HCT116 (cell line): Measurements from ENCODE around the gene ACP1. TPM values are rescaled to one million over a fixed set of nuclear protein-coding genes. Genes with fewer than 3 reads are reported as not detected.

Experiments used
- ATAC-seq: fragments of 200-7000 bp; cut with Tn5 transposase; 2 replicates; pipeline ENCODE4 v1.9.1; 2020; ENCODE audit warnings: mild to moderate bottlenecking, moderate library complexity
- BruUV-seq: library from RNA; stranded (reverse); fragments of 400-500 nt; replicated peaks from 2 replicates; lab custom pipeline; 2021; lab: Mats Ljungman, UMichigan
- CTCF ChIA-PET: fragments of 300-600 bp; sonication (Branson Sonifier 250); formaldehyde crosslinking; loops from one replicate; lab custom pipeline; 2021; ENCODE audit warnings: antibody characterized with exemption; lab: Charles Lee
- POLR2A ChIA-PET: fragments of 300-600, 350-600 bp; sonication (Branson Sonifier 250); formaldehyde crosslinking; loops from one replicate; lab custom pipeline; 2021; ENCODE audit warnings: antibody characterized with exemption; lab: Charles Lee
- RAD21 ChIA-PET, 2 experiments: fragments of 300-600 bp; sonication (Branson Sonifier 250); formaldehyde crosslinking; loops; one replicate each; lab custom pipeline; 2023; ENCODE audit warnings: low total read pairs in 2 of 2; ENCODE audit not compliant: uncharacterized antibody in 2 of 2, unreplicated experiment in 2 of 2, low non-redundant PET in 1 of 2; lab: Charles Lee
- DNase-seq: peaks from one replicate; pipeline ENCODE4 v3.0.0-alpha.2; 2010; ENCODE audit warnings: low read depth, low spot score
- H2AFZ ChIP-seq: fragments of 200-600 bp; shearing (Covaris generic), sonication (generic); 2 replicates; pipeline ENCODE4 v1.6.1; 2017; ENCODE audit warnings: low read depth, mixed run types, mixed read lengths, antibody characterized with exemption, low read length; ENCODE audit not compliant: poor library complexity, severe bottlenecking
- H3K27ac ChIP-seq: 2 replicates; pipeline ENCODE4 v1.5.1; 2012; ENCODE audit warnings: low read depth, low read length
- H3K27me3 ChIP-seq: fragments of 200-600 bp; sonication (generic); 2 replicates; pipeline ENCODE4 v1.6.1; 2016; ENCODE audit warnings: mixed run types, low read length, mixed read lengths; ENCODE audit not compliant: insufficient read depth
- H3K36me3 ChIP-seq, 2 experiments: fragments of 200-500 bp in 1 of 2; fragments of 200-600 bp in 1 of 2; sonication (Bioruptor generic) in 1 of 2; sonication (generic) in 1 of 2; 2 replicates each; pipeline versions ENCODE4 v1.5.1 to v1.6.1; 2014 to 2016; ENCODE audit warnings: low read length in 2 of 2, inconsistent platforms in 1 of 2, mixed read lengths in 1 of 2, mixed run types in 1 of 2; ENCODE audit not compliant: insufficient read depth in 2 of 2, control insufficient read depth in 1 of 2
- H3K4me1 ChIP-seq, 2 experiments: fragments of 200-600 bp in 1 of 2; sonication (generic) in 1 of 2; 2 replicates each; pipeline versions ENCODE4 v1.5.1 to v1.6.1; 2012 to 2017; ENCODE audit warnings: low read length in 2 of 2, inconsistent platforms in 1 of 2, mild to moderate bottlenecking in 1 of 2, mixed read lengths in 1 of 2, mixed run types in 1 of 2, moderate library complexity in 1 of 2; ENCODE audit not compliant: insufficient read depth in 2 of 2, control insufficient read depth in 1 of 2
- H3K4me2 ChIP-seq: fragments of 200-600 bp; sonication (generic); 2 replicates; pipeline ENCODE4 v1.6.1; 2017; ENCODE audit warnings: mixed run types, low read length, mixed read lengths
- H3K4me3 ChIP-seq, 2 experiments: fragments of 200-600 bp in 1 of 2; sonication (generic) in 1 of 2; replicated peaks in 1 of 2; 2 replicates each; pipeline ENCODE4 v1.5.1; 2011 to 2016; ENCODE audit warnings: low read length in 2 of 2, control low read depth in 1 of 2, low read depth in 1 of 2, mild to moderate bottlenecking in 1 of 2, mixed read lengths in 1 of 2, mixed run types in 1 of 2
- H3K79me2 ChIP-seq: fragments of 200-600 bp; sonication (generic); 2 replicates; pipeline ENCODE4 v1.6.1; 2017; ENCODE audit warnings: mild to moderate bottlenecking, mixed run types, low read length, moderate library complexity, mixed read lengths; ENCODE audit not compliant: insufficient read depth
- H3K9ac ChIP-seq: fragments of 200-600 bp; sonication (generic); 2 replicates; pipeline ENCODE4 v1.6.1; 2016; ENCODE audit warnings: low read length, mixed read lengths
- H3K9me2 ChIP-seq: fragments of 200-600 bp; sonication (generic), shearing (Covaris generic); 2 replicates; pipeline ENCODE4 v1.6.1; 2017; ENCODE audit warnings: mixed run types, mild to moderate bottlenecking, moderate library complexity; ENCODE audit not compliant: insufficient read depth
- H3K9me3 ChIP-seq, 2 experiments: fragments of 200-500 bp in 1 of 2; fragments of 200-600 bp in 1 of 2; sonication (Bioruptor generic) in 1 of 2; sonication (generic) in 1 of 2; 2 replicates each; pipeline ENCODE4 v1.6.1; 2014 to 2017; ENCODE audit warnings: low read length in 2 of 2, mixed read lengths in 2 of 2, inconsistent platforms in 1 of 2, low read depth in 1 of 2, mild to moderate bottlenecking in 1 of 2, mixed run types in 1 of 2, moderate library complexity in 1 of 2; ENCODE audit not compliant: control insufficient read depth in 1 of 2, insufficient read depth in 1 of 2
- H4K20me1 ChIP-seq: fragments of 200-600 bp; sonication (generic), shearing (Covaris generic); 2 replicates; pipeline ENCODE4 v1.6.1; 2017; ENCODE audit warnings: mixed run types, mild to moderate bottlenecking, moderate library complexity; ENCODE audit not compliant: insufficient read depth
- ATF3 ChIP-seq: IDR thresholded peaks from 2 replicates; pipeline ENCODE4 v1.6.1; 2012
- CBX3 ChIP-seq: IDR thresholded peaks from 2 replicates; pipeline ENCODE4 v1.6.1; 2012; ENCODE audit warnings: low read depth
- EZH2 ChIP-seq: fragments of 200-600 bp; sonication (generic); IDR thresholded peaks from 2 replicates; pipeline ENCODE4 v1.6.1; 2017; ENCODE audit warnings: antibody characterized with exemption, mixed run types
- POLR2A ChIP-seq: IDR thresholded peaks from 2 replicates; pipeline ENCODE4 v1.7.0; 2011; ENCODE audit warnings: borderline replicate concordance; ENCODE audit not compliant: insufficient read depth, insufficient read length; ENCODE audit errors: extremely low read depth
- intact Hi-C: fragments of 100-400 bp; cut with micrococcal nuclease; formaldehyde crosslinking; loops from 2 replicates; pipeline ENCODE4 v1.10.0; 2022
- total RNA-seq: library from RNA; stranded (reverse); gene quantifications from one replicate; pipeline ENCODE4 v1.2.1, GENCODE V29; 2021; ENCODE audit not compliant: unreplicated experiment
- TF ChIP-seq, protein P1 (sequence below): IDR thresholded peaks from 2 replicates; pipeline ENCODE4 v1.6.1; 2012
- TF ChIP-seq, protein P2 (sequence below): IDR thresholded peaks from 2 replicates; pipeline ENCODE4 v1.6.1; 2011; ENCODE audit warnings: mild to moderate bottlenecking, low read length, moderate library complexity; ENCODE audit not compliant: insufficient replicate concordance; ENCODE audit errors: extremely low read depth

ACP1 gene
- total RNA-seq, 1 experiment from 2014 or later, result 113 TPM

- CTCF ChIA-PET, result no interaction called here
- no peaks in the 10 kb centered on the region for H3K9me2 ChIP-seq
- no peak for TF ChIP-seq CBX3
- TF ChIP-seq, protein P1, sequence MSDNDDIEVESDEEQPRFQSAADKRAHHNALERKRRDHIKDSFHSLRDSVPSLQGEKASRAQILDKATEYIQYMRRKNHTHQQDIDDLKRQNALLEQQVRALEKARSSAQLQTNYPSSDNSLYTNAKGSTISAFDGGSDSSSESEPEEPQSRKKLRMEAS, result no peak
- TF ChIP-seq POLR2A, result no peak
- no peak for TF ChIP-seq ATF3
- TF ChIP-seq, protein P2, sequence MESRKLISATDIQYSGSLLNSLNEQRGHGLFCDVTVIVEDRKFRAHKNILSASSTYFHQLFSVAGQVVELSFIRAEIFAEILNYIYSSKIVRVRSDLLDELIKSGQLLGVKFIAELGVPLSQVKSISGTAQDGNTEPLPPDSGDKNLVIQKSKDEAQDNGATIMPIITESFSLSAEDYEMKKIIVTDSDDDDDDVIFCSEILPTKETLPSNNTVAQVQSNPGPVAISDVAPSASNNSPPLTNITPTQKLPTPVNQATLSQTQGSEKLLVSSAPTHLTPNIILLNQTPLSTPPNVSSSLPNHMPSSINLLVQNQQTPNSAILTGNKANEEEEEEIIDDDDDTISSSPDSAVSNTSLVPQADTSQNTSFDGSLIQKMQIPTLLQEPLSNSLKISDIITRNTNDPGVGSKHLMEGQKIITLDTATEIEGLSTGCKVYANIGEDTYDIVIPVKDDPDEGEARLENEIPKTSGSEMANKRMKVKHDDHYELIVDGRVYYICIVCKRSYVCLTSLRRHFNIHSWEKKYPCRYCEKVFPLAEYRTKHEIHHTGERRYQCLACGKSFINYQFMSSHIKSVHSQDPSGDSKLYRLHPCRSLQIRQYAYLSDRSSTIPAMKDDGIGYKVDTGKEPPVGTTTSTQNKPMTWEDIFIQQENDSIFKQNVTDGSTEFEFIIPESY, result no peak
- no peak for TF ChIP-seq EZH2
- TF ChIP-seq, all 23 proteins: peak for 0
- ATAC-seq, result no peak
- Histone ChIP-seq H4K20me1 (no peaks in the 10 kb centered on the region), H3K4me3 (no peak overlapping the region), H3K4me2 (no peak overlapping the region), H3K9me3 (no peaks in the 10 kb centered on the region), H3K4me1 (no peaks in the 10 kb centered on the region), H3K27ac (no peak overlapping the region), H3K79me2 (no peaks in the 10 kb centered on the region), H3K27me3 (no peaks in the 10 kb centered on the region), H2AFZ (no peak overlapping the region), H3K9ac (no peak overlapping the region), H3K36me3 (no peaks in the 10 kb centered on the region)
- intact Hi-C loops, result no loop called here
- BruUV-seq, result no TSS peak
- RAD21 ChIA-PET, result no interaction called here
- POLR2A ChIA-PET, result no interaction called here
- no peak for DNase-seq
These were observed 22.7 kb downstream of the ACP1 start for GRCh38 chr2:287471-287885.
